ENCODE measurements around the gene GABPB2.

DNA sequence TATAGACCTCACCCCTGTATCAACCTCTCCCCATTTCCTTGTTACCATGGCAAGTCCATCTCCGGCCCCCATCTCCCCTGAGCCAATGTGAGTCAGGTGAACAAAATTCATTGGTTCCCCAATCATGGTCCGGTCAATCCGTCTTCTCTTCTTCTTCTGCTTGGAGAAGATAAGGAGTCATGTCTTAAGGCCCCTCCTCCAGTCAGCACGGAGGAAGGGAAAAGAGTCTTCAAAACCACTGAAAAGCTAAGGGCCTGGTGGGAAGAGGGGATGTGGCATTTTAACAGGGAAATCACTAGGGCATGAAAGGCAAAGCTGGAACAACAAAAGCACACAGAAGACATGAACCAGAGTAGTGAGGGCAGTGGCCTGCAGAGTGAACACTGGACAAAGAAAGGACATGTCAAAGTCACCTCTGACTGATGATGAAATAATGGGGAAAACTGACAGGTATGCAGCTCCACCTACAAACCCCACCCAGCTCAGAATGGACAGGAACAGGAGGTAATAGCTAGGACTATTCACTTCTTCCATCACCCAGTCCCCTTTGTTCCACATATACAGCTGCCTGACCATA is 15.5 kb upstream of the GABPB2 start:
- TF ChIP-seq CTCF (IDR thresholded peaks at IDR 0.05; ENCODE audit: low read length) (no peak), EZH2 (IDR thresholded peaks at IDR 0.05; ENCODE audit: borderline replicate concordance, low read length) (no peak)
